Pancreas (tissue), 10 donors: ENCODE data around the gene XPO5. TPM values are rescaled to one million over a fixed set of nuclear protein-coding genes. Genes with fewer than 3 reads are reported as not detected.
"Not testable (repeated sequence)": the region's sequence is repeated elsewhere in the genome, so short reads cannot be mapped to it uniquely, and the experiment has no call there.

ENCODE experiments used
- ATAC-seq, 4 donors: fragments of 200-7000 bp; cut with Tn5 transposase; one replicate each; pipeline versions ENCODE4 v1.8.0 to v1.9.1; 2020; ENCODE audit warnings: mild to moderate bottlenecking in 4 of 4, moderate library complexity in 4 of 4
- DNase-seq, 6 donors: peaks; one replicate each; pipeline ENCODE4 v3.0.0-alpha.2; 2020
- FAIRE-seq: peaks from 2 replicates; lab custom pipeline; 2012; peaks lifted over from hg19 to GRCh38; lab: Jason Lieb, UNC
- H3K27ac ChIP-seq, 4 donors: fragments of 200-600 bp; sonication (generic); 1 replicate in 3 of 4; 2 replicates in 1 of 4; pipeline versions ENCODE4 v1.5.0 to v1.8.0; 2020
- H3K27me3 ChIP-seq, 4 donors: fragments of 200-600 bp; one replicate each; pipeline ENCODE4 v1.8.0; 2021
- H3K36me3 ChIP-seq, 3 donors: fragments of 200-600 bp; sonication (generic) in 1 of 3; one replicate each; pipeline versions ENCODE4 v1.5.0 to v1.8.0; 2020 to 2021
- H3K4me1 ChIP-seq, 3 donors: fragments of 200-600 bp; one replicate each; pipeline ENCODE4 v1.8.0; 2021
- H3K4me3 ChIP-seq, 4 donors: fragments of 200-600 bp; sonication (generic) in 2 of 4; one replicate each; pipeline versions ENCODE4 v1.5.0 to v1.8.0; 2020 to 2021
- H3K9me3 ChIP-seq, 4 donors: fragments of 200-600 bp; one replicate each; pipeline ENCODE4 v1.8.0; 2021
- CTCF ChIP-seq, 4 donors: fragments of 200-600 bp; sonication (generic) in 3 of 4; IDR thresholded peaks; one replicate each; pipeline versions ENCODE4 v1.5.0 to v1.8.0; 2021; ENCODE audit warnings: antibody characterized with exemption in 4 of 4
- WGBS, 2 donors: extraction: QIAGEN DNeasy Blood & Tissue Kit; methylation state at CpG; one replicate each; pipeline ENCODE4 v1.1.7; 2013; 5-methylcytosine and 5-hydroxymethylcytosine counted together
- intact Hi-C, 3 donors: fragments of 100-400 bp; cut with DNase I; formaldehyde crosslinking; loops; one replicate each; pipeline versions ENCODE4 v1.11.1 to v1.14.2; 2022
- polyA plus RNA-seq, 2 donors: library from polyadenylated mRNA; stranded (reverse); fragments of 200-250 nt; gene quantifications; one replicate each; pipeline ENCODE4 v1.2.3, GENCODE V29; 2013
- total RNA-seq, 6 donors: library from RNA; stranded (reverse); fragmentation: NEBNext Ultra II Directional in 4 of 6; extraction: Animal tissue kit (Norgen Biotek cat#: 25700) in 4 of 6; gene quantifications; one replicate each; pipeline versions ENCODE4 v1.2.1 to v1.2.4, GENCODE V29; 2021 to 2023
- donor health status: healthy with polysubstance abuse.
- donor health status: DM: no; HTN: no; CAD: no; lungs with moderate emphysema.
- donor health status: DM: no; HTN: no; CAD: no.
- donor health status: control.
- donor health status: control.
- donor health status: Bipolar disorder and iron deficiency.
- donor health status: DM: yes; HTN: yes; CAD: no.
- donor health status: DM: no; HTN: no; CAD: no.
- donor health status: DM: no; HTN: no; CAD: no.
- donor health status: DM: yes; HTN: yes; CAD: no.

The XPO5 gene
- total and polyA plus RNA-seq, 8 donors: 13.6 to 25.7 (median 20.6) TPM

- ATAC-seq: no peak
- Histone ChIP-seq H3K27me3 (no peaks in the 10 kb centered on the region), H3K27ac (no peak overlapping the region), H3K4me1 (no peaks in the 10 kb centered on the region), H3K4me3 (no peak overlapping the region), H3K36me3 (peaks cover 0 to 46% (median 20%) of the 10 kb centered on the region in 3 donors), H3K9me3 (no peaks in the 10 kb centered on the region)
- no peak for TF ChIP-seq CTCF (IDR thresholded peaks at IDR 0.05)
- WGBS, 2 donors: 96 to 98% methylated on average over 3 of the region's 3 CpGs
- no peak for FAIRE-seq
- intact Hi-C loops: loop anchor here in 2 of 3 donors (5.0 to 10.0 kb wide), 2 partner anchors 46 to 244 kb away; partner anchors contain the start of gene DLK2 (in 1 of the 2)
- DNase-seq: no peak
Measured at GRCh38 chr6:43500921-43501320, 74.9 kb downstream of the XPO5 start.

- 86 to 89% methylated on average over 12 of the region's 12 CpGs for WGBS, 2 donors
- intact Hi-C loops: no loop called here
- no peak overlapping the region for H3K4me3 ChIP-seq
- H3K36me3 ChIP-seq: peaks cover 0 to 46% (median 20%) of the 10 kb centered on the region in 3 donors
- no peaks in the 10 kb centered on the region for H3K4me1 ChIP-seq
- FAIRE-seq: no peak
- no peak for DNase-seq
- no peaks in the 10 kb centered on the region for H3K9me3 ChIP-seq
- no peak for ATAC-seq
- no peak overlapping the region for H3K27ac ChIP-seq
- TF ChIP-seq CTCF (IDR thresholded peaks at IDR 0.05): no peak
- no peaks in the 10 kb centered on the region for H3K27me3 ChIP-seq
Measured at GRCh38 chr6:43499028-43499815, 76.6 kb downstream of the XPO5 start.

GRCh38 chr6:43498291-43498690 is 77.5 kb downstream of the XPO5 start:
- H3K27ac ChIP-seq, H3K4me3 ChIP-seq, FAIRE-seq, H3K4me1 ChIP-seq, DNase-seq, intact Hi-C loops, H3K27me3 ChIP-seq, H3K9me3 ChIP-seq, ATAC-seq: not testable (repeated sequence)
- 92 to 94% methylated on average over 5 of the region's 5 CpGs for WGBS, 2 donors
- peaks cover 0 to 39% (median 15%) of the 10 kb centered on the region in 3 donors for H3K36me3 ChIP-seq

GRCh38 chr6:43497689-43498088 is 78.1 kb downstream of the XPO5 start:
- no peak for DNase-seq
- H3K36me3 ChIP-seq: peaks cover 0 to 35% (median 15%) of the 10 kb centered on the region in 3 donors
- WGBS, 2 donors: 92 to 94% methylated on average over 12 of the region's 12 CpGs
- no peak overlapping the region for H3K27ac ChIP-seq
- TF ChIP-seq CTCF (IDR thresholded peaks at IDR 0.05): no peak
- no peaks in the 10 kb centered on the region for H3K9me3 ChIP-seq
- H3K4me1 ChIP-seq: no peaks in the 10 kb centered on the region
- H3K4me3 ChIP-seq: no peak overlapping the region
- intact Hi-C loops: no loop called here
- no peak for FAIRE-seq
- no peaks in the 10 kb centered on the region for H3K27me3 ChIP-seq
- no peak for ATAC-seq

GRCh38 chr6:43497129-43497396 is 78.8 kb downstream of the XPO5 start:
- H3K9me3 ChIP-seq: no peaks in the 10 kb centered on the region
- intact Hi-C loops: no loop called here
- no peak overlapping the region for H3K4me3 ChIP-seq
- FAIRE-seq: no peak
- DNase-seq: no peak
- H3K27me3 ChIP-seq: no peaks in the 10 kb centered on the region
- H3K36me3 ChIP-seq: peaks cover 0 to 34% (median 13%) of the 10 kb centered on the region in 3 donors
- no peak overlapping the region for H3K27ac ChIP-seq
- no peaks in the 10 kb centered on the region for H3K4me1 ChIP-seq
- WGBS, 2 donors: 93 to 94% methylated on average over 6 of the region's 6 CpGs
- ATAC-seq: no peak
- no peak for TF ChIP-seq CTCF (IDR thresholded peaks at IDR 0.05)
